Gastroesophageal sphincter (tissue), 4 donors: Measurements from ENCODE around the gene IFNA4. TPM values are rescaled to one million over a fixed set of nuclear protein-coding genes. Genes with fewer than 3 reads are reported as not detected.
A peak's percentile ranks its signal among the peaks of the same experiment; 100 is the strongest.
"Not testable (repeated sequence)": the region's sequence is repeated elsewhere in the genome, so short reads cannot be mapped to it uniquely, and the experiment has no call there.

Experiments
- ATAC-seq: fragments of 150-250 bp; one replicate; pipeline ENCODE4 v1.9.1; 2016; ENCODE audit warnings: mild to moderate bottlenecking, moderate library complexity
- H3K27ac ChIP-seq, 4 donors: fragments of 200-600 bp; sonication (generic) in 3 of 4; 1 replicate in 3 of 4; 2 replicates in 1 of 4; pipeline ENCODE4 v1.5.1; 2016 to 2019
- H3K27me3 ChIP-seq: fragments of 200-600 bp; sonication (generic); one replicate; pipeline ENCODE4 v1.5.1; 2019
- H3K36me3 ChIP-seq, 2 donors: fragments of 200-600 bp; sonication (generic); one replicate each; pipeline ENCODE4 v1.5.1; 2019; ENCODE audit warnings: control low read depth in 1 of 2
- H3K4me1 ChIP-seq, 3 donors: fragments of 200-600 bp; sonication (generic); 1 replicate in 2 of 3; 2 replicates in 1 of 3; pipeline ENCODE4 v1.5.1; 2016 to 2019; ENCODE audit warnings: control low read depth in 2 of 3
- H3K4me3 ChIP-seq, 2 donors: fragments of 200-600 bp; sonication (generic); one replicate each; pipeline ENCODE4 v1.5.1; 2019; ENCODE audit warnings: mild to moderate bottlenecking in 1 of 2, moderate library complexity in 1 of 2
- H3K9me3 ChIP-seq, 3 donors: fragments of 200-600 bp; sonication (generic); one replicate each; pipeline ENCODE4 v1.5.1; 2017 to 2019; ENCODE audit warnings: control low read depth in 2 of 3
- EP300 ChIP-seq: sonication (generic); formaldehyde crosslinking; IDR thresholded peaks from one replicate; pipeline ENCODE4 v1.6.1; 2017; ENCODE audit warnings: antibody characterized with exemption, mild to moderate bottlenecking
- POLR2A ChIP-seq, 2 donors: fragments of 450-650 bp; IDR thresholded peaks; one replicate each; pipeline ENCODE4 v1.6.1; 2017; ENCODE audit warnings: antibody characterized with exemption in 2 of 2, mild to moderate bottlenecking in 2 of 2, moderate library complexity in 1 of 2
- POLR2AphosphoS5 ChIP-seq: sonication (generic); formaldehyde crosslinking; IDR thresholded peaks from one replicate; pipeline ENCODE4 v1.6.1; 2017; ENCODE audit warnings: antibody characterized with exemption
- WGBS, 2 donors: methylation state at CpG; one replicate each; pipeline ENCODE4 v1.1.5; 2018; ENCODE audit warnings: low coverage in 1 of 2; 5-methylcytosine and 5-hydroxymethylcytosine counted together
- total RNA-seq, 4 donors: library from RNA; depleted of rRNA; stranded (reverse); fragments of >200 nt; gene quantifications; one replicate each; pipeline ENCODE4 v1.1.0, GENCODE V29; 2016
- TF ChIP-seq, protein P1 (sequence below), 4 experiments: fragments of 200-600 bp in 2 of 4; fragments of 450-650 bp in 2 of 4; sonication (generic) in 1 of 4; IDR thresholded peaks; one replicate each; pipeline ENCODE4 v1.5.1; 2017 to 2019; ENCODE audit warnings: antibody characterized with exemption in 4 of 4, mild to moderate bottlenecking in 2 of 4, moderate library complexity in 2 of 4

IFNA4 gene
- total RNA-seq, 4 donors from 2014 or later, result not detected

DNA sequence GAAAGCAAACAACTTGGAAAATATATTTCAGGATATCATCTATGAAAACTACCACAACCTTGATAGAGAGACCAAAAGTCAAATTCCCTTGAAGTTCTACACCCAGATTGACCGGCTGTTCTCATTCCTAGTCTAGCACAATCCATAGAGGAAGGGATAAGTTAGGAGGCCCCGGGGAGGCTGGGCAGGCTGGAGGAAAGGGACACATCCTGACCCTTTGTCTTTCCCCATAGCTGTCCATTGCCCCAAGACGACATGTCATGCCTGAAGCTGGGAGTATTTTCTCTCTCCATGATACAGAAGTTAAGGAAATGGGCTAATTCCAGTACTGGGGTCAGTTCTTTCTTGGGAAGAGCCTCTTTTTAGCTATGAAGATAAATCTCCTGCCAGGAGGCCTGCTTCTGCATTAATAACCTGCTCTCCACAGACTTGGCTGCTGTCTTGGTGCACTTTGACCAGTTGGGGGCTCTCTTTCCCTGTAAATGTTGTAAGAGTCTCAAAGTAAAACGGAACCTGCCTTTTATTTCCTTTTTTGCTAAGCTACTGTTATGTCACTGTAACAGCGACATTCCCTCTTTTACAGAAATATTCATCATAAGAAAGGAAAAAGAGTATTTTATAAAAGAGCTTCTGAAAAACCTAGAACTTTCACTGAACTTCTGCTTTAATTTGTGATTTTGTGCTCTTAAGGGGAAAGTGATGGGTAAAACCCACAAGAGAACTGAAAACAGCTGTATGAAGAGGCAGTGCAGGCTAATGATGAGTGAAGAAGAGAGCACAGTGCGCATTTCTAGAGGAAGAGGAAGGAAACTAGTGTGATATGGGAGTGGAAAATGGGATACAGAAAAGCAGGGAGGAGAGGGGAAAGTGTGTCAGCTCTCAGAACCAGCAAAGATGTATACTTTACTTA is 7.7 kb upstream of the IFNA4 start:
- not testable (repeated sequence) for H3K36me3 ChIP-seq, H3K27me3 ChIP-seq, H3K4me1 ChIP-seq, H3K27ac ChIP-seq, H3K4me3 ChIP-seq, H3K9me3 ChIP-seq
- 31 to 52% methylated on average over 5 of the region's 6 CpGs for WGBS, 2 donors
- TF ChIP-seq, protein P1, sequence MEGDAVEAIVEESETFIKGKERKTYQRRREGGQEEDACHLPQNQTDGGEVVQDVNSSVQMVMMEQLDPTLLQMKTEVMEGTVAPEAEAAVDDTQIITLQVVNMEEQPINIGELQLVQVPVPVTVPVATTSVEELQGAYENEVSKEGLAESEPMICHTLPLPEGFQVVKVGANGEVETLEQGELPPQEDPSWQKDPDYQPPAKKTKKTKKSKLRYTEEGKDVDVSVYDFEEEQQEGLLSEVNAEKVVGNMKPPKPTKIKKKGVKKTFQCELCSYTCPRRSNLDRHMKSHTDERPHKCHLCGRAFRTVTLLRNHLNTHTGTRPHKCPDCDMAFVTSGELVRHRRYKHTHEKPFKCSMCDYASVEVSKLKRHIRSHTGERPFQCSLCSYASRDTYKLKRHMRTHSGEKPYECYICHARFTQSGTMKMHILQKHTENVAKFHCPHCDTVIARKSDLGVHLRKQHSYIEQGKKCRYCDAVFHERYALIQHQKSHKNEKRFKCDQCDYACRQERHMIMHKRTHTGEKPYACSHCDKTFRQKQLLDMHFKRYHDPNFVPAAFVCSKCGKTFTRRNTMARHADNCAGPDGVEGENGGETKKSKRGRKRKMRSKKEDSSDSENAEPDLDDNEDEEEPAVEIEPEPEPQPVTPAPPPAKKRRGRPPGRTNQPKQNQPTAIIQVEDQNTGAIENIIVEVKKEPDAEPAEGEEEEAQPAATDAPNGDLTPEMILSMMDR (IDR thresholded peaks at IDR 0.05), result peak; percentile 11 to 61 (median 38)
- peak; percentile 63 for ATAC-seq

DNA sequence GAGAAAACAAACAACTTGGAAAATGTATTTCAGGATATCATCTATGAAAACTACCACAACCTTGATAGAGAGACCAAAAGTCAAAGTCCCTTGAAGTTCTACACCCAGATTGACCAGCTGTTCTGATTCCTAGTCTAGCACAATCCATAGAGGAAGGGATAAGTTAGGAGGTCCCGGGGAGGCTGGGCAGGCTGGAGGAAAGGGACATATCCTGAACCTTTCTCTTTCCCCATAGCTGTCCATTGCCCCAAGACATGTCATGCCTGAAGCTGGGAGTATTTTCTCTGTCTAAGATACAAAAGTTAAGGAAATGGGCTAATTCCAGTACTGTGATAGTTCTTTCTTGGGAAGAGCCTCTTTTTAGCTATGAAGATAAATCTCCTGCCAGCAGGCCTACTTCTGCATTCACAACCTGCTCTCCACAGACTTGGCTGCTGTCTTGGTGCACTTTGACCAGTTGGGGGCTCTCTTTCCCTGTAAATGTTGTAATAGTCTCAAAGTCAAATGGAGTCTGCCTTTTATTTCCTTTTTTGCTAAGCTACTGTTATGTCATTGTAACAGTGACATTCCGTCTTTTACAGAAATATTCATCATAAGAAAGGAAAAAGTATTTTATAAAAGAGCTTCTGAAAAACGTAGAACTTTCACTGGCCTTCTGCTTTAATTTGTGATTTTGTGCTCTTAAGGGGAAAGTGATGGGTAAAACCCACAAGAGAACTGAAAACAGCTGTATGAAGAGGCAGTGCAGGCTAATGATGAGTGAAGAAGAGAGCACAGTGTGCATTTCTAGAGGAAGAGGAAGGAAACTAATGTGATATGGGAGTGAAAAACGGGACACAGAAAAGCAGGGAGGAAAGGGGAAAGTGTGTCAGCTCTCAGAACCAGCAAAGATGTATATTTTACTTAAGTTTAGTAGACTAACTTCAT is 4.3 kb downstream of the IFNA4 start:
- H3K27me3 ChIP-seq, H3K27ac ChIP-seq, H3K9me3 ChIP-seq, H3K4me1 ChIP-seq, H3K36me3 ChIP-seq, H3K4me3 ChIP-seq: not testable (repeated sequence)
- ATAC-seq, result peak; percentile 62
- WGBS, 2 donors, result 10 to 37% methylated on average over 3 to 4 of the region's 4 CpGs
- TF ChIP-seq, protein P1 (IDR thresholded peaks at IDR 0.05), result peak in 1 of 4 experiments; percentile 38

DNA sequence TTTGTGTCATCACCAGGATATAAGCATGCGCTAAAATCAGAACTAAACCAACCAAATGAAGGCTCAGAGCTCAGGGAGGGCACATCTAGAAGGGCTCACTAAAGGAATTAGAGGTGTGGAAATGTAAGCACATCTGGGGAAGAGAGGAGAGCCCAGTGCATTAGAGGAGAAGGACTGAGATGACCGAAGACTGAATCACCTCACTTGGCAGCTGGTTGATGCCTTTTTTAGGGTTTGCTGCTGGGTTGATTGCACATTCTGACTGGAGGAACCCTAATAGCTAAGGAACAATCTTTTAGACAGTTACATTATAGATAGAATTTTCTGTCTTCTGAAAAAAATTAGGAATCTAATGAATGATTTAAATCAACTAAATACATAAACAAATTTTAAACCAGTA is 12.7 kb downstream of the IFNA4 start:
- no peak overlapping the region for H3K4me3 ChIP-seq
- no peak for ATAC-seq
- H3K27me3 ChIP-seq, result no peaks in the 10 kb centered on the region
- no peak overlapping the region for H3K27ac ChIP-seq
- H3K9me3 ChIP-seq, result no peaks in the 10 kb centered on the region
- H3K4me1 ChIP-seq, result no peaks in the 10 kb centered on the region
- TF ChIP-seq EP300, result no peak
- TF ChIP-seq POLR2A (IDR thresholded peaks at IDR 0.05), result no peak
- no peak for TF ChIP-seq POLR2AphosphoS5
- TF ChIP-seq, protein P1 (IDR thresholded peaks at IDR 0.05), result no peak
- WGBS, 2 donors, result 68 to 100% methylated on average over 2 of the region's 2 CpGs
- no peaks in the 10 kb centered on the region for H3K36me3 ChIP-seq

DNA sequence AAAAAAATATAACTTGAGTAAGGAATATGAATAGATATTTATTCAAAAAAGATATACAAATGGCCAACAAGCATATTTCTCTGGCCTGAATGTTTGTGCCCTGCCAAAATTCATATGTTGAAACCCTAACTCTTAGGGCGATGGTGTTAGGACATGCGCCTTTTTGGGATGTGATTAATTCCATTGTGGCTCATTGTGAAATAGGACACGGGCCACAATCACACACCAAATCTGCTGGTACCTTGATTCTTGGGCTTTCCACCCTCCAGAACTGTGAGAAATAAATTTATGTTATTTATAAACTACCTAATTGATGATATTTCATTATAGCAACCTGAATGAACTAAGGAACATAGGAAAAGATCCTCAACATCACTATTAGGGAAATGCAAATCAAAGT is 15.2 kb downstream of the IFNA4 start:
- H3K9me3 ChIP-seq, result no peaks in the 10 kb centered on the region
- ATAC-seq, result no peak
- 92% methylated on average over 3 of the region's 3 CpGs for WGBS, 2 donors

More for the DNA sequence above, 15.2 kb downstream of the IFNA4 start:
- Histone ChIP-seq H3K27me3 (no peaks in the 10 kb centered on the region), H3K4me3 (no peak overlapping the region), H3K27ac (no peak overlapping the region), H3K4me1 (no peaks in the 10 kb centered on the region), H3K36me3 (no peaks in the 10 kb centered on the region)
- TF ChIP-seq, protein P1 (IDR thresholded peaks at IDR 0.05), result no peak
- TF ChIP-seq POLR2AphosphoS5, result no peak
- no peak for TF ChIP-seq EP300
- TF ChIP-seq POLR2A (IDR thresholded peaks at IDR 0.05), result no peak
